LNCaP clone FGC (cell line): Measurements from ENCODE around the gene TIMM17B.
A peak's percentile ranks its signal among the peaks of the same experiment; 100 is the strongest.

ENCODE experiments used
- DNase-seq: peaks from one replicate; pipeline ENCODE4 v3.0.0-alpha.2; 2011; ENCODE audit warnings: low read depth
- H3K4me3 ChIP-seq: 2 replicates; pipeline ENCODE4 v1.5.1; 2011; ENCODE audit warnings: mild to moderate bottlenecking, low read depth, low read length, control low read depth
- TF ChIP-seq, protein P1 (sequence below): IDR thresholded peaks from 2 replicates; pipeline ENCODE4 v1.5.1; 2012; ENCODE audit warnings: mild to moderate bottlenecking; ENCODE audit not compliant: control insufficient read depth, insufficient read depth; ENCODE audit errors: extremely low read depth

Gene TIMM17B

DNA sequence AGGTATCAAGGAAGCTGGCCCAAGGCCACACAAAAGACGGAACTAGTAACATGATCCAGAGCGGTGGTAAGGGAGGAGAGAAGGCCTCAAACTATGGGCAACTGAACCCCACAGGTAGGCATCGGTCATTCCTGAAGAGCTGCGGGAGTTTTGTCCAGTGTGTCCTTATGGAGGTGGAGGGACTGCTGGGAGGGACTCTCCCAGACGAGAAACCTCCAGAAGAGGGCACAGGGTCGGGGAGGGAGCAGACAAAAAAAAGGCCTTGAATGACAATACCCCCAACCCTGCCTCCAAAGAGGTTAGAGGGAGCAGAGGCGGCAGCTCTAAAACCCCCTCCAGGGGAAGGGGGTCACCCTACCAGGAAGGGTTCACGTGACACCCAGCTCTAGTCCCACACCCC lies 6.6 kb upstream of the TIMM17B start:
- DNase-seq = no peak
- H3K4me3 ChIP-seq = no peak overlapping the region
- TF ChIP-seq, protein P1, sequence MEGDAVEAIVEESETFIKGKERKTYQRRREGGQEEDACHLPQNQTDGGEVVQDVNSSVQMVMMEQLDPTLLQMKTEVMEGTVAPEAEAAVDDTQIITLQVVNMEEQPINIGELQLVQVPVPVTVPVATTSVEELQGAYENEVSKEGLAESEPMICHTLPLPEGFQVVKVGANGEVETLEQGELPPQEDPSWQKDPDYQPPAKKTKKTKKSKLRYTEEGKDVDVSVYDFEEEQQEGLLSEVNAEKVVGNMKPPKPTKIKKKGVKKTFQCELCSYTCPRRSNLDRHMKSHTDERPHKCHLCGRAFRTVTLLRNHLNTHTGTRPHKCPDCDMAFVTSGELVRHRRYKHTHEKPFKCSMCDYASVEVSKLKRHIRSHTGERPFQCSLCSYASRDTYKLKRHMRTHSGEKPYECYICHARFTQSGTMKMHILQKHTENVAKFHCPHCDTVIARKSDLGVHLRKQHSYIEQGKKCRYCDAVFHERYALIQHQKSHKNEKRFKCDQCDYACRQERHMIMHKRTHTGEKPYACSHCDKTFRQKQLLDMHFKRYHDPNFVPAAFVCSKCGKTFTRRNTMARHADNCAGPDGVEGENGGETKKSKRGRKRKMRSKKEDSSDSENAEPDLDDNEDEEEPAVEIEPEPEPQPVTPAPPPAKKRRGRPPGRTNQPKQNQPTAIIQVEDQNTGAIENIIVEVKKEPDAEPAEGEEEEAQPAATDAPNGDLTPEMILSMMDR = no peak

DNA sequence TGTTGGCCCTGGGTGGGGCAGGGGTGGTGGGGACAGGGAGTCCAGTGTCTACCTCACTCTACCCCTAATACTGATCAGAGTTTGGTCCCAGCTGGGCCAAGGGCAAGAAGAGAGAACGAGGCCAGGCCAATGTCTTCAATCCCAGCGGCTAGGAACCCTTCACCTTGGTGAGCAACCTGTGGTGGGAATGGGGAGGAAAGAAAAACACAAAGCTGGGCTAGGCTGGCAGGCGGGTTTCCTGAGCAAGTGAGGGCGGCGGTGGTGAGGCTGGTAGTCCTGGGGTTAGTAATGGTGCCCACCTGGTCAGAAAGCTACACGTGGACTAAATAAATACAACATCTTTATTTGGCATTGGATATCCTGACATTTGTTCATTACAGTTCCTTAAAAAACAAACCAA lies 5.7 kb upstream of the TIMM17B start:
- TF ChIP-seq, protein P1 = no peak
- no peak for DNase-seq
- H3K4me3 ChIP-seq = no peak overlapping the region

DNA sequence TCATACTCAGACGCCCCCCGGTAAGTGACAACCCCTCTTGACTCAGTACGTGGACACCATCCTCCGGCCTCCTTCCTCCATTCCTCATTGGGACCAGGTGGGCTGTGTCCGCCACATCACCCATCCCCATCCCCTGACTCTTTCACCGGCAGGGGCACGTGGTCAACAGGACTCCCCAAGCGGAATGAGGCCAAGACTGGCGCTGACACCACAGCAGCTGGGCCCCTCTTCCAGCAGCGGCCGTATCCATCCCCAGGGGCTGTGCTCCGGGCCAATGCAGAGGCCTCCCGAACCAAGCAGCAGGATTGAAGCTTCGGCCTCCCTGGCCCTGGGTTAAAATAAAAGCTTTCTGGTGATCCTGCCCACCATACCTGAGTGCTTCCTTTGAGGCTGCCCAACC lies 5.2 kb upstream of the TIMM17B start:
- no peak overlapping the region for H3K4me3 ChIP-seq
- no peak for DNase-seq
- TF ChIP-seq, protein P1 = no peak

DNA sequence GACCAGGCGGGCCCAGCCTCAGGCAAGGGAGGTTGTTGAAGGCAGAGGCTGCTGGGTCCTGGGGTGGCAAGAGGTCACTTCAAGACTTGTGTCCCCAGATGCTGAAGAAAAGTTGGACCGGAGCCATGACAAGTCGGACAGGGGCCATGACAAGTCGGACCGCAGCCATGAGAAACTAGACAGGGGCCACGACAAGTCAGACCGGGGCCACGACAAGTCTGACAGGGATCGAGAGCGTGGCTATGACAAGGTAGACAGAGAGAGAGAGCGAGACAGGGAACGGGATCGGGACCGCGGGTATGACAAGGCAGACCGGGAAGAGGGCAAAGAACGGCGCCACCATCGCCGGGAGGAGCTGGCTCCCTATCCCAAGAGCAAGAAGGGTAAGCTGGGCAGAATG lies 4.6 kb upstream of the TIMM17B start:
- DNase-seq = no peak
- H3K4me3 ChIP-seq = no peak overlapping the region
- TF ChIP-seq, protein P1 = no peak

DNA sequence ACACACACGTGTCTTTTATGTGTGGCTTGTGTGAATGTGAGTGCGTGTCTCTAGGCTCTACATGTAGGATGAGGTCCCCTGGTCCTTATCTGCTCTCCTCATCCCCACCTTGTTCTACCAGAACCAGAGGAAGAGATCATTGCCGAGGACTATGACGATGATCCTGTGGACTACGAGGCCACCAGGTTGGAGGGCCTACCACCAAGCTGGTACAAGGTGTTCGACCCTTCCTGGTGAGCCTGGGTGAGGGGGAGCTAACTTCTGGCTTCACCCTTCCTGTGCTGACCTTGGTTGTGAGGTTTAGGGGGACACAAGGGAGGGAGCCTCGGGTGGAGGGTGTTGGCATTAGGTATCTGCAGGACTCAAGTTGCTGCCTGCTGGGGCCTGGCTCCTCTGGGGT lies 3.5 kb upstream of the TIMM17B start:
- no peak for DNase-seq
- TF ChIP-seq, protein P1 = no peak
- H3K4me3 ChIP-seq = no peak overlapping the region

DNA sequence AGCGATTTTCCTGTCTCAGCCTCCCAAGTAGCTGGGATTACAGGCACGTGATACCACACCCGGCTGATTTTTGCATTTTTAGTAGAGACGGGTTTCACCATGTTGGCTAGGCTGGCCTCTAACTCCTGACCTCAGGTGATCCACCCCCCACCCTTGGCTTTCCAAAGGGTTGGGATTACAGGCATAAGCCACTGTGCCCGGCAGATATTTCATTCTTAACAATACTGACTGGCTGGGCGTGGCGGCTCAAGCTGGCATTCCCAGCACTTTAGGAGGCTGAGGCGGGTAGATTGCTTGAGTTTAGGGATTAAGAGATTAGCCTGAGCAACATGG lies 1.5 kb upstream of the TIMM17B start:
- TF ChIP-seq, protein P1 = no peak
- no peak for DNase-seq
- H3K4me3 ChIP-seq = peak overlapping the region; percentile 88

DNA sequence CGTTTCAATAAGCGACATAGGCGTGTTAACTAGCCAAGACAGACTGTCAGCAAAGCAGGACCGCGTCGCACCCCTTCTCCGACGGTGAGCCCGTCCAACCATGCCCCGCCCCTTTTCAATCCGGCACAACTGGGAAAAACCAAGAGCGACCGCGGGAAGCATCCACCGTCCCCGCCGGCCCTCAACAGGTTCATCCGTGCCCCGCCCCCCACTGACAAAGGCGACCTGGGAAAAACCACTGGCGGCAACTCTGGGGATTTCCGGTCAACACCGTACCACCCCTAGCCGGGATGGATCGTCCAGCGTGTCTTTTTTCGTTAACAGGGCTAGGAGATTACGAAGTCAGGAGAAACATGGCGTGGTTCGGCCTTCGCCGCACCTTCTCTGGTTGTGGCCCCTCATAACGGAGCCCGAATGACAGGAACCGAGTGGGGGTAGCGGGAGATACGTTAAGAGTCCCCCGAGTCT lies 377 bp downstream of the TIMM17B start:
- peak; percentile 76 for DNase-seq
- TF ChIP-seq, protein P1 = no peak
- H3K4me3 ChIP-seq = peak overlapping the region; percentile 88
